IMR-90 (cell line): ENCODE measurements around the gene NOS1. TPM values are rescaled to one million over a fixed set of nuclear protein-coding genes. Genes with fewer than 3 reads are reported as not detected.

Source experiments
- ATAC-seq: fragments of 200-7000 bp; cut with Tn5 transposase; 2 replicates; pipeline ENCODE4 v1.9.1; 2020; ENCODE audit warnings: low read depth, mild to moderate bottlenecking, moderate library complexity
- BruUV-seq: library from RNA; stranded (reverse); fragments of 400-500 nt; replicated peaks from 2 replicates; lab custom pipeline; 2021; lab: Mats Ljungman, UMichigan
- CTCF ChIA-PET: fragments of 300-600 bp; formaldehyde crosslinking; extraction: SDS; loops from one replicate; lab custom pipeline; 2021; ENCODE audit warnings: antibody characterized with exemption; lab: Yijun Ruan, JAX
- POLR2A ChIA-PET: fragments of 300-600 bp; sonication (Branson Sonifier 250); formaldehyde crosslinking; loops from one replicate; lab custom pipeline; 2022; ENCODE audit warnings: antibody characterized with exemption; ENCODE audit not compliant: unreplicated experiment; lab: Charles Lee
- DNase-seq: peaks from one replicate; pipeline ENCODE4 v3.0.0; 2013
- H2AFZ ChIP-seq: replicated peaks from 2 replicates; pipeline ENCODE3; 2013; ENCODE audit warnings: low read length, mild to moderate bottlenecking; ENCODE audit not compliant: poor library complexity
- H2AK5ac ChIP-seq: 2 replicates; pipeline ENCODE4 v1.6.1; 2013; ENCODE audit warnings: low read depth, low read length, inconsistent platforms
- H2AK9ac ChIP-seq: replicated peaks from 2 replicates; pipeline ENCODE3; 2013; ENCODE audit warnings: mild to moderate bottlenecking, low read depth, low read length, moderate library complexity; ENCODE audit not compliant: poor library complexity
- H2BK120ac ChIP-seq: 2 replicates; pipeline ENCODE4 v1.6.1; 2013; ENCODE audit warnings: low read depth, low read length, inconsistent platforms
- H2BK15ac ChIP-seq: 3 replicates; pipeline ENCODE4 v1.6.1; 2013; ENCODE audit warnings: low read depth, low read length, inconsistent platforms
- H2BK20ac ChIP-seq: 2 replicates; pipeline ENCODE4 v1.6.1; 2013; ENCODE audit warnings: low read depth, mild to moderate bottlenecking, inconsistent platforms, low read length, moderate library complexity
- H2BK5ac ChIP-seq: 2 replicates; pipeline ENCODE4 v1.6.1; 2013; ENCODE audit warnings: mild to moderate bottlenecking, low read depth, low read length, inconsistent platforms; ENCODE audit not compliant: poor library complexity, severe bottlenecking
- H3K14ac ChIP-seq: replicated peaks from 2 replicates; pipeline ENCODE4 v1.6.1; 2013; ENCODE audit warnings: low read depth, low read length, inconsistent platforms
- H3K18ac ChIP-seq: 2 replicates; pipeline ENCODE4 v1.6.1; 2013; ENCODE audit warnings: low read depth, low read length, control low read depth
- H3K23ac ChIP-seq: 2 replicates; pipeline ENCODE4 v1.6.1; 2013; ENCODE audit warnings: low read depth, low read length, inconsistent platforms
- H3K27ac ChIP-seq: 2 replicates; pipeline ENCODE4 v1.5.1; 2013; ENCODE audit warnings: mild to moderate bottlenecking, control low read depth, low read length; ENCODE audit not compliant: insufficient read depth
- H3K27me3 ChIP-seq: 2 replicates; pipeline ENCODE4 v1.6.1; 2013; ENCODE audit warnings: low read length; ENCODE audit not compliant: control insufficient read depth, insufficient read depth
- H3K36me3 ChIP-seq: 2 replicates; pipeline ENCODE4 v1.6.1; 2013; ENCODE audit warnings: low read length, mixed read lengths; ENCODE audit not compliant: control insufficient read depth, insufficient read depth
- H3K4ac ChIP-seq: 2 replicates; pipeline ENCODE4 v1.6.1; 2013; ENCODE audit warnings: low read depth, low read length, inconsistent platforms
- H3K4me1 ChIP-seq: 2 replicates; pipeline ENCODE4 v1.6.1; 2013; ENCODE audit warnings: low read length, mixed read lengths; ENCODE audit not compliant: control insufficient read depth, insufficient read depth
- H3K4me2 ChIP-seq: 2 replicates; pipeline ENCODE4 v1.6.1; 2013; ENCODE audit warnings: low read depth, mild to moderate bottlenecking, control low read depth, low read length, moderate library complexity
- H3K4me3 ChIP-seq: 2 replicates; pipeline ENCODE4 v1.5.1; 2013; ENCODE audit warnings: low read depth, mild to moderate bottlenecking, control low read depth, low read length, moderate library complexity; ENCODE audit not compliant: insufficient read depth
- H3K56ac ChIP-seq: 2 replicates; pipeline ENCODE4 v1.6.1; 2013; ENCODE audit warnings: low read length, inconsistent platforms; ENCODE audit not compliant: insufficient read depth; ENCODE audit errors: extremely low read depth
- H3K79me1 ChIP-seq, 2 experiments: 2 replicates each; pipeline ENCODE4 v1.6.1; 2013; ENCODE audit warnings: low read length in 2 of 2, inconsistent platforms in 1 of 2, low read depth in 1 of 2
- H3K9ac ChIP-seq: 2 replicates; pipeline ENCODE4 v1.6.1; 2013; ENCODE audit warnings: low read depth, low read length, control low read depth
- H3K9me1 ChIP-seq: 2 replicates; pipeline ENCODE4 v1.6.1; 2013; ENCODE audit warnings: low read length, inconsistent platforms; ENCODE audit not compliant: insufficient read depth
- H3K9me3 ChIP-seq: 2 replicates; pipeline ENCODE4 v1.6.1; 2013; ENCODE audit warnings: low read length; ENCODE audit not compliant: control insufficient read depth, insufficient read depth
- H4K20me1 ChIP-seq: 2 replicates; pipeline ENCODE4 v1.6.1; 2013; ENCODE audit warnings: low read length, inconsistent platforms; ENCODE audit not compliant: insufficient read depth
- H4K5ac ChIP-seq: 2 replicates; pipeline ENCODE4 v1.6.1; 2013; ENCODE audit warnings: mild to moderate bottlenecking, low read depth, low read length, control low read depth
- H4K8ac ChIP-seq, 2 experiments: 2 replicates each; pipeline ENCODE4 v1.6.1; 2013; ENCODE audit warnings: low read depth in 2 of 2, low read length in 2 of 2, control low read depth in 1 of 2, inconsistent platforms in 1 of 2
- H4K91ac ChIP-seq: 2 replicates; pipeline ENCODE4 v1.6.1; 2013; ENCODE audit warnings: low read depth, low read length, inconsistent platforms; ENCODE audit not compliant: insufficient read depth
- BHLHE40 ChIP-seq: fragments of 150-350 bp; IDR thresholded peaks from 2 replicates; pipeline ENCODE4 v1.6.1; 2016; ENCODE audit warnings: mild to moderate bottlenecking, low read depth, low read length
- CHD1 ChIP-seq: IDR thresholded peaks from 2 replicates; pipeline ENCODE4 v1.6.1; 2012; ENCODE audit warnings: low read depth, low read length, improper control_type of control experiment
- FOS ChIP-seq: fragments of 150-350 bp; IDR thresholded peaks from 2 replicates; pipeline ENCODE4 v1.6.1; 2016; ENCODE audit warnings: low read depth, low read length
- MAFK ChIP-seq: IDR thresholded peaks from 2 replicates; pipeline ENCODE4 v1.6.1; 2012; ENCODE audit warnings: low read depth, low read length, improper control_type of control experiment
- MAZ ChIP-seq: IDR thresholded peaks from 2 replicates; pipeline ENCODE4 v1.6.1; 2012; ENCODE audit warnings: low read depth, mild to moderate bottlenecking, low read length, improper control_type of control experiment, moderate library complexity, borderline replicate concordance
- MXI1 ChIP-seq: IDR thresholded peaks from 2 replicates; pipeline ENCODE4 v1.6.1; 2012; ENCODE audit warnings: low read depth, mild to moderate bottlenecking, low read length, moderate library complexity, borderline replicate concordance
- NFE2L2 ChIP-seq: fragments of 150-350 bp; IDR thresholded peaks from 2 replicates; pipeline ENCODE4 v1.6.1; 2016; ENCODE audit warnings: low read depth, mild to moderate bottlenecking, low read length
- POLR2A ChIP-seq: IDR thresholded peaks from 2 replicates; pipeline ENCODE4 v1.6.1; 2012; ENCODE audit warnings: mild to moderate bottlenecking, low read depth, low read length
- RAD21 ChIP-seq: IDR thresholded peaks from 2 replicates; pipeline ENCODE4 v1.6.1; 2012; ENCODE audit warnings: low read length, improper control_type of control experiment
- RCOR1 ChIP-seq: IDR thresholded peaks from 2 replicates; pipeline ENCODE4 v1.6.1; 2012; ENCODE audit warnings: mild to moderate bottlenecking, low read length, improper control_type of control experiment; ENCODE audit not compliant: insufficient replicate concordance
- RFX5 ChIP-seq: IDR thresholded peaks from 2 replicates; pipeline ENCODE4 v1.8.0; 2012; ENCODE audit warnings: low read depth, mild to moderate bottlenecking, low read length, moderate library complexity
- SMC3 ChIP-seq: fragments of 150-350 bp; IDR thresholded peaks from 2 replicates; pipeline ENCODE4 v1.6.1; 2016; ENCODE audit warnings: low read depth, mild to moderate bottlenecking, antibody characterized with exemption, low read length, moderate library complexity
- WGBS, 2 experiments: methylation state at CpG; one replicate each; pipeline versions ENCODE4 v1.1.5 to v1.1.7; 2013; ENCODE audit warnings: missing lambda C conversion rate in 2 of 2; ENCODE audit not compliant: insufficient read length in 1 of 2; ENCODE audit errors: extremely low coverage in 2 of 2; 5-methylcytosine and 5-hydroxymethylcytosine counted together
- dilution Hi-C: fragments of 300-500 bp; cut with HindIII; formaldehyde crosslinking; loops from one replicate; pipeline ENCODE4 v1.14.3; 2018; ENCODE audit warnings: low sequenced_read_pairs; ENCODE audit not compliant: unreplicated experiment
- in situ Hi-C: fragments of 300-500 bp; cut with MboI; formaldehyde crosslinking; loops from 3 replicates; pipeline ENCODE4 v1.14.3; 2019; ENCODE audit warnings: low sequenced_read_pairs, inconsistent platforms, mixed read lengths
- intact Hi-C: fragments of 100-400 bp; cut with micrococcal nuclease; formaldehyde crosslinking; loops from 2 replicates; pipeline ENCODE4 v1.10.0; 2022
- polyA plus RNA-seq, 3 experiments: library from polyadenylated mRNA; depleted of rRNA; stranded (reverse); fragments of >200 nt; gene quantifications; 2 replicates each; pipeline ENCODE4 v1.2.3, GENCODE V29; 2012; ENCODE audit warnings: low replicate concordance in 1 of 3
- total RNA-seq: library from RNA; depleted of rRNA; stranded (reverse); fragments of >200 nt; gene quantifications from 2 replicates; pipeline ENCODE4 v1.2.3, GENCODE V29; 2012
- TF ChIP-seq, protein P1 (sequence below): conservative IDR thresholded peaks from 2 replicates; pipeline ENCODE4 v1.5.1; 2012; ENCODE audit warnings: mild to moderate bottlenecking, low read depth, low read length, improper control_type of control experiment
- TF ChIP-seq, protein P2 (sequence below): fragments of 150-350 bp; IDR thresholded peaks from 2 replicates; pipeline ENCODE4 v1.6.1; 2017; ENCODE audit warnings: mild to moderate bottlenecking, antibody characterized with exemption, low read length, low read depth

The NOS1 gene
- total and polyA plus RNA-seq, 2 of the 4 experiments (the other 2 are of a cell fraction): 0.09 TPM; not detected in 1

DNA sequence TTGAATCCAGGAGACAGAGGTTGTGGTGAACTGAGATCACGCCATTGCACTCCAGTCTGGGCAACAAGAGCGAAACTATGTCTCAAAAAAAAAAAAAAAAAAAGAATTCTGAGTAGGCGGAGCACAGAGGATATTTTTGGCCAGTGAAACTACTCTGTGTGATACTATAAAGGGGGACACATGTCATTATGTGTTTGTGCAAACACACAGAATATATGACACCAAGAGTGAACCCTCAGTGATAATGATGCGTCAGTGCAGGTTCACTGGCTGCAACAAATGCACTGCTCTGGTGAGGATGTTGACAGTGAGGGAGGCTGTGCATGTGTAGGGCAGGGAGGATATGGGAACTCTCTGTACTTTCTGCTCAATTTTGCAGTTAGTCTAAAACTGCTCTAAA lies 195.3 kb downstream of the NOS1 start:
- no TSS peak for BruUV-seq
- dilution Hi-C loops: no loop called here
- Histone ChIP-seq H3K36me3 (peaks cover 58% of the 10 kb centered on the region), H4K8ac (no peak overlapping the region), H3K9me3 (no peaks in the 10 kb centered on the region), H3K79me1 (peaks cover 0 to 3% of the 10 kb centered on the region in 2 experiments; a peak in 1 of 4 replicates), H3K4me2 (no peak overlapping the region), H2BK5ac (no peak overlapping the region), H3K14ac (no peak overlapping the region), H4K5ac (no peak overlapping the region), H2BK120ac (no peak overlapping the region), H2AK5ac (no peak overlapping the region), H3K4ac (no peak overlapping the region), H4K91ac (no peak overlapping the region), H3K18ac (no peak overlapping the region), H3K56ac (no peak overlapping the region), H2AK9ac (no peak overlapping the region), H4K20me1 (no peaks in the 10 kb centered on the region), H3K23ac (no peak overlapping the region), H2AFZ (no peak overlapping the region), H3K9me1 (peaks cover 2% of the 10 kb centered on the region; the same call in 1 of the 2 replicates), H3K9ac (no peak overlapping the region), H3K4me1 (no peaks in the 10 kb centered on the region), H3K27me3 (no peaks in the 10 kb centered on the region), H2BK20ac (no peak overlapping the region), H3K4me3 (no peak overlapping the region), H3K27ac (no peak overlapping the region), H2BK15ac (no peak overlapping the region)
- TF ChIP-seq BHLHE40 (no peak), RAD21 (no peak), NFE2L2 (no peak), RFX5 (no peak), MAFK (no peak), FOS (no peak), SMC3 (no peak), CHD1 (no peak), RCOR1 (no peak), POLR2A (no peak), MXI1 (no peak), MAZ (no peak)
- TF ChIP-seq, protein P1, sequence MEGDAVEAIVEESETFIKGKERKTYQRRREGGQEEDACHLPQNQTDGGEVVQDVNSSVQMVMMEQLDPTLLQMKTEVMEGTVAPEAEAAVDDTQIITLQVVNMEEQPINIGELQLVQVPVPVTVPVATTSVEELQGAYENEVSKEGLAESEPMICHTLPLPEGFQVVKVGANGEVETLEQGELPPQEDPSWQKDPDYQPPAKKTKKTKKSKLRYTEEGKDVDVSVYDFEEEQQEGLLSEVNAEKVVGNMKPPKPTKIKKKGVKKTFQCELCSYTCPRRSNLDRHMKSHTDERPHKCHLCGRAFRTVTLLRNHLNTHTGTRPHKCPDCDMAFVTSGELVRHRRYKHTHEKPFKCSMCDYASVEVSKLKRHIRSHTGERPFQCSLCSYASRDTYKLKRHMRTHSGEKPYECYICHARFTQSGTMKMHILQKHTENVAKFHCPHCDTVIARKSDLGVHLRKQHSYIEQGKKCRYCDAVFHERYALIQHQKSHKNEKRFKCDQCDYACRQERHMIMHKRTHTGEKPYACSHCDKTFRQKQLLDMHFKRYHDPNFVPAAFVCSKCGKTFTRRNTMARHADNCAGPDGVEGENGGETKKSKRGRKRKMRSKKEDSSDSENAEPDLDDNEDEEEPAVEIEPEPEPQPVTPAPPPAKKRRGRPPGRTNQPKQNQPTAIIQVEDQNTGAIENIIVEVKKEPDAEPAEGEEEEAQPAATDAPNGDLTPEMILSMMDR: no peak
- TF ChIP-seq, protein P2, sequence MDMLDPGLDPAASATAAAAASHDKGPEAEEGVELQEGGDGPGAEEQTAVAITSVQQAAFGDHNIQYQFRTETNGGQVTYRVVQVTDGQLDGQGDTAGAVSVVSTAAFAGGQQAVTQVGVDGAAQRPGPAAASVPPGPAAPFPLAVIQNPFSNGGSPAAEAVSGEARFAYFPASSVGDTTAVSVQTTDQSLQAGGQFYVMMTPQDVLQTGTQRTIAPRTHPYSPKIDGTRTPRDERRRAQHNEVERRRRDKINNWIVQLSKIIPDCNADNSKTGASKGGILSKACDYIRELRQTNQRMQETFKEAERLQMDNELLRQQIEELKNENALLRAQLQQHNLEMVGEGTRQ: no peak
- ChIA-PET POLR2A (no interaction called here), CTCF (no interaction called here)
- ATAC-seq (no peak), DNase-seq (no peak)
- in situ Hi-C loops: no loop called here
- WGBS, 2 experiments: 100% methylated on average over 1 of the region's 4 CpGs; no CpG with 5 or more reads in 1 of the 2 experiments
- intact Hi-C loops: no loop called here
